Raji (cell line): ENCODE results near the gene L3HYPDH.

Experiments used
- POLR2A ChIP-seq: IDR thresholded peaks from 2 replicates; pipeline ENCODE4 v1.6.1; 2011; ENCODE audit warnings: low read depth, low read length, control low read depth; ENCODE audit not compliant: insufficient read depth

The L3HYPDH gene

GRCh38 chr14:59450716-59451115, 33.5 kb downstream of the L3HYPDH start:
- TF ChIP-seq POLR2A, result no peak

GRCh38 chr14:59439256-59439965, 44.8 kb downstream of the L3HYPDH start:
- no peak for TF ChIP-seq POLR2A

- TF ChIP-seq POLR2A, result no peak
Measured at GRCh38 chr14:59438195-59438647, 46.0 kb downstream of the L3HYPDH start.

GRCh38 chr14:59435987-59436386, 48.2 kb downstream of the L3HYPDH start:
- no peak for TF ChIP-seq POLR2A

- no peak for TF ChIP-seq POLR2A
Measured at GRCh38 chr14:59435101-59435500, 49.1 kb downstream of the L3HYPDH start.

- TF ChIP-seq POLR2A, result no peak
Measured at GRCh38 chr14:59429790-59430189, 54.4 kb downstream of the L3HYPDH start.

- TF ChIP-seq POLR2A, result no peak
Measured at GRCh38 chr14:59428581-59429012, 55.6 kb downstream of the L3HYPDH start.

GRCh38 chr14:59427653-59428580, 56.3 kb downstream of the L3HYPDH start:
- no peak for TF ChIP-seq POLR2A

GRCh38 chr14:59425322-59425935, 58.8 kb downstream of the L3HYPDH start:
- no peak for TF ChIP-seq POLR2A

- no peak for TF ChIP-seq POLR2A
Measured at GRCh38 chr14:59424341-59425071, 59.7 kb downstream of the L3HYPDH start.
